GM12878 (cell line): ENCODE data around the gene PROB1. TPM values are rescaled to one million over a fixed set of nuclear protein-coding genes. Genes with fewer than 3 reads are reported as not detected.

Experiments used
- ATAC-seq: fragments of 200-7000 bp; cut with Tn5 transposase; 3 replicates; pipeline ENCODE4 v1.9.1; 2020; ENCODE audit warnings: mild to moderate bottlenecking, moderate library complexity
- BruUV-seq: library from RNA; stranded (reverse); fragments of 400-500 nt; replicated peaks from 2 replicates; lab custom pipeline; 2021; lab: Mats Ljungman, UMichigan
- CTCF ChIA-PET: fragments of 300-600 bp; sonication (Branson Sonifier 250); formaldehyde crosslinking; extraction: SDS; loops from one replicate; lab custom pipeline; 2021; ENCODE audit warnings: inconsistent platforms; lab: Yijun Ruan, JAX
- POLR2A ChIA-PET: fragments of 350-600 bp; formaldehyde crosslinking; extraction: SDS; loops from one replicate; lab custom pipeline; 2021; ENCODE audit warnings: inconsistent platforms; lab: Charles Lee
- RAD21 ChIA-PET: fragments of 300-600 bp; sonication (Branson Sonifier 250); formaldehyde crosslinking; loops from one replicate; lab custom pipeline; 2023; ENCODE audit warnings: antibody characterized with exemption; ENCODE audit not compliant: unreplicated experiment; lab: Charles Lee
- SMC1A ChIA-PET: fragments of 300-600 bp; sonication (Branson Sonifier 250); formaldehyde crosslinking; loops from one replicate; lab custom pipeline; 2023; ENCODE audit not compliant: unreplicated experiment, uncharacterized antibody; lab: Charles Lee
- DNase-seq: peaks from one replicate; pipeline ENCODE4 v3.0.0-alpha.2; 2011; ENCODE audit warnings: low read depth, low spot score
- FAIRE-seq: peaks from 3 replicates; lab custom pipeline; 2011; peaks lifted over from hg19 to GRCh38; lab: Jason Lieb, UNC
- H2AFZ ChIP-seq: 2 replicates; pipeline ENCODE4 v1.6.0; 2011; ENCODE audit warnings: low read depth, low read length, control low read depth; ENCODE audit not compliant: control insufficient read depth
- H3K27ac ChIP-seq: 2 replicates; pipeline ENCODE4 v1.5.1; 2011; ENCODE audit warnings: control low read depth; ENCODE audit not compliant: control insufficient read depth, insufficient read depth
- H3K27me3 ChIP-seq, 2 experiments: replicated peaks in 1 of 2; 2 replicates each; pipeline versions ENCODE4 v1.6.0 to v1.6.1; 2011; ENCODE audit warnings: low read length in 1 of 2; ENCODE audit not compliant: control insufficient read depth in 2 of 2, insufficient read depth in 2 of 2
- H3K36me3 ChIP-seq, 2 experiments: 2 replicates each; pipeline ENCODE4 v1.5.1; 2011; ENCODE audit warnings: low read length in 1 of 2; ENCODE audit not compliant: control insufficient read depth in 2 of 2, insufficient read depth in 2 of 2
- H3K4me1 ChIP-seq: 2 replicates; pipeline ENCODE4 v1.6.1; 2011; ENCODE audit warnings: mild to moderate bottlenecking, low read length, moderate library complexity, mixed read lengths; ENCODE audit not compliant: control insufficient read depth, insufficient read depth
- H3K4me2 ChIP-seq: 2 replicates; pipeline ENCODE4 v1.6.0; 2011; ENCODE audit warnings: control low read depth; ENCODE audit not compliant: control insufficient read depth, insufficient read depth
- H3K4me3 ChIP-seq: fragments of 200-600 bp; sonication (generic); 2 replicates; pipeline ENCODE4 v1.5.1; 2016
- H3K79me2 ChIP-seq: 2 replicates; pipeline ENCODE4 v1.6.0; 2011; ENCODE audit warnings: low read length; ENCODE audit not compliant: control insufficient read depth, insufficient read depth
- H3K9ac ChIP-seq: 2 replicates; pipeline ENCODE4 v1.8.0; 2011; ENCODE audit warnings: low read length, control low read depth, mixed read lengths; ENCODE audit not compliant: control insufficient read depth, insufficient read depth
- H3K9me3 ChIP-seq: replicated peaks from 3 replicates; pipeline ENCODE4 v1.5.1; 2011; ENCODE audit warnings: mild to moderate bottlenecking, low read length; ENCODE audit not compliant: control insufficient read depth, insufficient read depth
- H4K20me1 ChIP-seq: 2 replicates; pipeline ENCODE4 v1.6.0; 2011; ENCODE audit not compliant: control insufficient read depth, insufficient read depth
- E2F8 ChIP-seq: fragments of 450-650 bp; IDR thresholded peaks from 2 replicates; pipeline ENCODE4 v1.6.1; 2018; ENCODE audit warnings: mild to moderate bottlenecking, low read depth, moderate library complexity; ENCODE audit not compliant: partially characterized antibody
- NR2C2 ChIP-seq: IDR thresholded peaks from 2 replicates; pipeline ENCODE4 v1.6.1; 2011; ENCODE audit warnings: borderline replicate concordance, low read depth; ENCODE audit not compliant: control insufficient read depth, insufficient read length
- PAX5 ChIP-seq: IDR thresholded peaks from 2 replicates; pipeline ENCODE4 v1.6.1; 2011; ENCODE audit warnings: low read depth, low read length, borderline replicate concordance
- POU2F2 ChIP-seq: IDR thresholded peaks from 3 replicates; pipeline ENCODE4 v1.6.1; 2011; ENCODE audit warnings: low read depth, mild to moderate bottlenecking, low read length, borderline replicate concordance
- SIN3A ChIP-seq: IDR thresholded peaks from 2 replicates; pipeline ENCODE4 v1.6.1; 2012; ENCODE audit warnings: low read depth, low read length, improper control_type of control experiment
- TBL1XR1 ChIP-seq: IDR thresholded peaks from 2 replicates; pipeline ENCODE4 v1.6.1; 2012; ENCODE audit warnings: low read depth, low read length, improper control_type of control experiment
- ZBTB4 ChIP-seq: fragments of 450-650 bp; formaldehyde crosslinking; IDR thresholded peaks from 2 replicates; pipeline ENCODE4 v1.4.0; 2022; ENCODE audit warnings: mild to moderate bottlenecking, moderate library complexity
- ZNF384 ChIP-seq: IDR thresholded peaks from 2 replicates; pipeline ENCODE4 v1.6.1; 2012; ENCODE audit warnings: low read depth, mild to moderate bottlenecking, low read length, improper control_type of control experiment, borderline replicate concordance
- WGBS: methylation state at CpG from one replicate; pipeline ENCODE4 v1.1.6; 2016; ENCODE audit warnings: low lambda C conversion rate; ENCODE audit not compliant: insufficient replicate concordance, insufficient coverage; ENCODE audit errors: missing lambda C conversion rate; 5-methylcytosine and 5-hydroxymethylcytosine counted together
- in situ Hi-C: fragments of 300-500 bp; cut with MboI; formaldehyde crosslinking; loops from 9 replicates; pipeline ENCODE4 v1.14.3; 2018; ENCODE audit warnings: mixed read lengths
- intact Hi-C: fragments of 100-400 bp; cut with micrococcal nuclease; formaldehyde crosslinking; loops from one replicate; pipeline ENCODE4 v1.14.2; 2022; ENCODE audit not compliant: unreplicated experiment
- polyA plus RNA-seq, 11 experiments: library from polyadenylated mRNA; depleted of rRNA in 4 of 11; unstranded in 6 of 11; stranded (reverse) in 5 of 11; fragments of >200 nt; fragmentation: Nextera tagmentation in 4 of 11; fragmentation: Illumina TruSeq in 1 of 11; extraction: Ambion mirVana in 4 of 11; extraction: Trizol in 1 of 11; gene quantifications; 1 replicate in 1 of 11; 2 replicates in 10 of 11; pipeline versions ENCODE4 v1.2.1 to v1.2.3, GENCODE V29; 2011 to 2016; ENCODE audit warnings: inconsistent platforms in 2 of 11, missing spikeins in 2 of 11, low read depth in 1 of 11
- total RNA-seq, 4 experiments: library from RNA; depleted of rRNA in 3 of 4; stranded (reverse); fragments of >200 nt in 3 of 4; fragmentation: Illumina TruSeq in 1 of 4; extraction: Trizol in 1 of 4; gene quantifications; 2 replicates each; pipeline versions ENCODE4 v1.2.1 to v1.2.3, GENCODE V29; 2013 to 2021

The PROB1 gene
- total and polyA plus RNA-seq, 10 of the 15 experiments (the other 5 are each of a cell fraction or from before 2014, with no cell fraction given) = 0.14 to 8.1 (median 2.9) TPM

- Histone ChIP-seq H3K79me2 (no peaks in the 10 kb centered on the region), H2AFZ (no peak overlapping the region), H3K9me3 (no peaks in the 10 kb centered on the region), H3K4me1 (no peaks in the 10 kb centered on the region), H4K20me1 (no peaks in the 10 kb centered on the region), H3K27ac (no peak overlapping the region), H3K36me3 (peaks cover 0 to 3% of the 10 kb centered on the region in 2 experiments; a peak in 1 of 4 replicates), H3K27me3 (no peaks in the 10 kb centered on the region), H3K4me3 (no peak overlapping the region), H3K9ac (no peak overlapping the region), H3K4me2 (no peak overlapping the region)
- intact Hi-C loops (no loop called here), in situ Hi-C loops (no loop called here)
- BruUV-seq = no TSS peak
- WGBS = 86% methylated on average over 7 of the region's 7 CpGs
- no peak for FAIRE-seq
- ChIA-PET POLR2A (no interaction called here), SMC1A (no interaction called here), CTCF (no interaction called here), RAD21 (no interaction called here)
- no peak for DNase-seq
- TF ChIP-seq ZBTB4 (CRISPR knock-in tag) (no peak), E2F8 (no peak), SIN3A (no peak), POU2F2 (no peak), TBL1XR1 (no peak), NR2C2 (no peak), ZNF384 (no peak), PAX5 (no peak)
- ATAC-seq = no peak
Observed at GRCh38 chr5:139376364-139376763, 18.5 kb downstream of the PROB1 start.
